HG03469 (cell line): ENCODE results near the gene SRI.
"Not testable (repeated sequence)": the region's sequence is repeated elsewhere in the genome, so short reads cannot be mapped to it uniquely, and the experiment has no call there.

Experiments
- ATAC-seq: cut with Tn5 transposase; IDR thresholded peaks from one replicate; pipeline ENCODE4 v1.9.1; 2021; ENCODE audit warnings: mild to moderate bottlenecking, moderate library complexity, moderate number of reproducible peaks; ENCODE audit not compliant: unreplicated experiment

The SRI gene

DNA sequence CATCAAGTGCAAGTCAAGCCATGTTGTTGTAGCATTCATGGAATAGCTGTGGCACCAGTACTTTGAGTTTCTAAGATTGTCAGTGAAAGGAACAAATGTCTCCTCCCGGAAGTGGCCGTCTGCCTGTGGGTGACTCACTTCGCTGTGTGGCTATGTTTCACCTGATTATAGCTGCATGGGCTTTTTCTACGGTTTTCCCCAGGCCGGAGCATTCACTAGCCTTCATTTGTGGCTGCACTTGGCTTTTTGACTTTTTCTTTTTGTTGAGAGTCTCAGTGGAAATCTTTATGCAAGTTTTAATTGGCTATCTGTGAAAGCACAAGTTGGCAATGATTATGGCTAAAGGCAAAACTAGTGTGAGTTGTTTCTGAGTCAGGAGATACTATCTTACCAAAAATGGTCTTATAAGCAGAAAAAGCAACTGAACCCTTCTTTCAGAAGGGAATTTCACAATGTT, 35.0 kb downstream of the SRI start:
- peak; percentile 69 for ATAC-seq

DNA sequence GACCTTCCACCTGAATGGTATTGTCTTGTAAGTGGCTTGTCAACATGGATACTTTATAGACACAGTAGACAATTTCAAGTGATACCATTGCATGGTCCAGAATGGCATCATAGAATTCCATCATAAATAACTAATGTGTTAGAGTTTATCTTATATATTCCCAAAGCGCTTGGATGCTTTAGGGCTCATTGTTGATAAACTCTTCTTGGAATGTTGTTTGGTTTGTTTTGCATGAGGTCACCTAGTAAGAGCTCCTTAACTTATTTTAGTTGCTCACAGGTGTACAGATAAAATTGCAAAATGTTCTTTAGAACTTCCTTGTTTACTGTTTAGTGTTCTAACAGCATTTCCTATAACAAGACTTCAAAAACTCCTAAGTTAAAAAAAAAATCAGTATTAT, 36.8 kb downstream of the SRI start:
- ATAC-seq, result no peak

DNA sequence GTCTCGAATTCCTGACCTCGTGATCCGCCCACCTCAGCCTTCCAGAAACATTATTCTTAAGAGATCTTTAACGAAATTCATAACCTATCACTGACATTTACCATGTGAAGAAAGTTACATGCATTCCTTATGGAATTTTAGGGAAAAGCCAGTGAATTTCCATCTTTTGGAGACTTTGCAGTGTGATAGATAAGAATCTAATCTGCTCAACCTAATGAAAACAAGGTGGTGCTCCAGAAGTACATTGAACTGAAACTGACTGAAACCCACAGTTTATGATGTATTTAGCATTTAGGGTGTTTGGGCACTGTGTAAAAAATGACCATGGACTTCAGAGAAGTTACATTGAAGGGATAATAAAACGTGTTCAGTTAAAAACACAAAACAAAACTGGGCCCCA, 43.6 kb downstream of the SRI start:
- ATAC-seq, result no peak

DNA sequence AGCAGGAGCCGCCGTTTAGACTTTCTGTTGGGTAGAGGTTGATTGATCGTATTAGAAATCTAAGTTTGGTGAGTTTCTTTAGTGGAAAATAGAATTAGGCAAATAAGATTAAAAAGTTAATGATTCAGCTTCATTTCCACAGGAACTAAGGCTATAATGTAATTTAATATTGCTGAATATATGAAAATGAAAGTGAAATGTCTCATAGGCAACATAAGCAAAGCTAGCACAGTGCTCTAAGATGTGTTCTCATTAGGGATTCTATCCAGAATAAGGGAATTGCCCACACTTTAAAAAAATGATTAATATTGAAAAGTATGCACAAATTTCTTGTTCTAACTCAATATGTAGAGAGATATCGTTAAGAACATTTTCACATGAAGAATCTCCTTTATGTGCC, 47.0 kb downstream of the SRI start:
- ATAC-seq, result no peak

DNA sequence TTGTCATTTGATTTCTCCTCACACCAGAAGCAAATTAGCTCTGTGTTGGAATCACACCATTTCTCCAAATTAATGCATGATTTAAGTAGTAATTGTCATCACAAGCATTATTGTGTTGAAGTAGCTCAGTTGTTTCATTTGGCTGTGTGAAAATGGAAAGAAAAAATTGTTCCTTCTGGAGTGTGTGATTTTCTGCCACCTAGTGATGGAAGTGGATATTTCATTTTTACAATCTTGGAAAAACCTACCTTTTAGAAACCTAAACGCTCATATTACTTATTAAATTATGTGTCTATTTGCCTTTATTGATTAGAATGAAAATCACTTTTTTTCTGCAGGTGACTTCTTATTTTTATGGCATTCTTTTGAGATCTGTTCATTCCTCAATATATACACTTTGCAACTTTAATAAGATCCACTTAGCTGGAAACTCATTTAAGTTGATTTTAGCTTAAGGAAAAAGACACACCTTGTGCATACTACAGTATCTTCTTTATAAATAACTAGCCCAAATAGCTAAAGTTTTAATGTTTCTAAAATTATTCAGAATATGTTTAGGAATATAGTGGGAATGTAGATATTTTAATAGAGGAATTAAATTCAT, 50.0 kb downstream of the SRI start:
- peak; percentile 41 for ATAC-seq

DNA sequence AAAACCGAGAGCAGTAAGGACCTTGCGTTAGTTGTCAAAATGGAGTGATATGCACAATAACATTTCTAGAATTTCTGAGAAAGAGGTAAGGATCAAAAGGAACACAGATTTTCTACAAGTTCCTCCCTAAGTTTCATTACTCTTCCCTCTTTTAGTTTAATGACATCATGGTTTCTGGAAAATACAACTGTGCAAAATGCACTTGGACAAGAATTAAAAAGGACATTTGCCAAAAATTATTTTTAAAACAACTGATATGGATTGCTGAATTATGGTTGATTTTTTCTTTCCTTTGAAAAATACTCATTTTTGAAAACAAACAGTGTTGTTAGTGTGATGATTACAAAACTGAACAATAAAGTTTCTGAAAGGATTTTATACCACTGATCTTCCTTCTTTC, 52.1 kb downstream of the SRI start:
- ATAC-seq, result no peak

DNA sequence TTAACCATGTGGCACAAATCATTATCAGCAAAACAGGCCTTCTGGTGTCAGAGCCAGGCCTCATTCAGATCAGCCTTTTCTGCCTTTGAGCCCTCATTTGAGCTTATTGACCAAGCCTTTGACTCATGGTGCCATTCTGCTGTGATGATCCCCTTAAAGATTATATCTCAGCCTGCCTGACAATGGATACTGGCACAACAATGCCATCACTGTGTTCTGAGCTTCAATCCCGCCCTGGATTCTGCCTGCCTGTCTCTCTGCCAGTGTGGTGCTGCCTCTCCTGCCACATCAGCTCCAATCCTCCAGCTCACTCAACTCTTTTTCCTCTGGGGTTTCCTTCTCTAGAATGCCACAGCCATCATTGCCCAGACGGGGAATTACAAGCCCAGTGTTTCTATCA, 52.6 kb downstream of the SRI start:
- ATAC-seq, result no peak

DNA sequence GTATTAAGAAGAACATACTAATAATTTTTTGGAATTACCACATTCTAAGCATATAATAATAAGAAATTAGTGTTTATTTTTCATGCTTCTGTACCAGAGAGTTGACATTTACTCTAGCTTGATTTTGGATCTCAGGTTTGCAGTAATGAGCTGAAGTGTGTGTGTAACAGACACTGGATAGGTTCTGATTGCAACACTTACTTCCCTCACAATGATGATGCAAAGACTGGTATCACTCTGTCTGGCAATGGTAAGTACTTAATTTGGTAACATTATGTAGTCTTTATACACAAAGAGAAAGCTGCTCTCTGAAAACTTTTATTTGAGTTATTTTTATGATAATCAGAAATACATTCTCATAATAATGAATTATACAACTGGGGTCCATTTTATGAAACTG, 54.1 kb downstream of the SRI start:
- ATAC-seq, result no peak

DNA sequence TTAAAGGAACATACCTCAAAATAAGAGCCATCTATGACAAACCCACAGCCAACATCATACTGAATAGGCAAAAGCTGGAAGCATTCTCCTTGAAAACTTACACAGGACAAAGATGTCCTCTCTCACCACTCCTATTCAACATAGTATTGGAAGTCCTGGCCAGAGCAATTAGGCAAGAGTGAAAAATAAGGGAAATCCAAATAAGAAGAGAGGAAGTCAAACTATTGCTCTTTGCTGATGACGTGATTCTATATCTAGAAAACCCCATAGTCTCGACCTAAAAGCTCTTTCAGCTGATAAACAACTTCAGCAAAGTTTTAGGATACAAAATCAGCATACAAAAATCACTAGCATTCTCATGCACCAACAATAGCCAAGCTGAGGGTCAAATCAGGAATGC, 60.1 kb downstream of the SRI start:
- ATAC-seq, result not testable (repeated sequence)

DNA sequence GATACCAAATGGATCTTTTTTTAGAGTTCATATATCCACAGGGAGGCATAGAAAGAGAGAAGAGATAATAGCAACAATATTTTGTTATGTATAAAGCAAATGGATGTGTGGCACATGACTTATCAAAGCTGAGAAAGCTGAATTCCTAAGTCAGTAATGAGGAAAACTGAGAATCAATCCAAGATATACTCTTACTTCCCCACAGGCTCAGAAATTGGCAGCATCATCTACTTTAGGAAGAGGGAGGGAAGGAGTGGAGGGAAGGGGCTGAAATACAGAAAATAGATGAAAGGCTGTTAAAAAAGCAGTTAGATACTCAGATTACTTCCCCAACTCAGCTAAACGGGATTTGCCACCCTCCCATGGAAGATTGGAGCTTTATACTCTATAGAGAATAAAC, 63.5 kb downstream of the SRI start:
- ATAC-seq, result no peak

DNA sequence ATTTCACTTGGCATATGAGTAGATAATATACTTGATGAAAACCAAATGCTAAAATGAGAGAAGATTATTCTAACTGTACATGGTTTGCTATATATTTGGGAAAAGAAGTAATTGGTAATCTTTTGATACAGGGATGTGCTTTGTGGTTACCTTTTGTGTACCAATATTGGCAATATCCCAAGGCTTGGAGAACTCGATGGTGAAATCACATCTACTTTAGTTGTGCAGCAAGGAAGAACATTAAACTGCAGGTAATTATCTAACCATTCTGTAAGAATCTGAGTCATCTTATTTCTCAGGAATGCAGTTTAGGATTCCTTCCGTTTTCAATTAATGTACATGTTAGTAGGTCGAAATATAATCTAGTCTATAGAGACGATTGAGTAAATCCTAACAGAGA, 64.1 kb downstream of the SRI start:
- ATAC-seq, result no peak
